KBM-7 (cell line): ENCODE results near the gene ADA.

Experiments used
- DNase-seq: peaks from one replicate; pipeline ENCODE4 v3.0.0-alpha.2; 2015
- in situ Hi-C: fragments of 300-500 bp; cut with MboI; formaldehyde crosslinking; loops from 2 replicates; pipeline ENCODE4 v1.14.3; 2020; ENCODE audit warnings: low sequenced_read_pairs, low pct_unique_long_range_greater_than_20kb, mixed read lengths

Gene ADA

DNA sequence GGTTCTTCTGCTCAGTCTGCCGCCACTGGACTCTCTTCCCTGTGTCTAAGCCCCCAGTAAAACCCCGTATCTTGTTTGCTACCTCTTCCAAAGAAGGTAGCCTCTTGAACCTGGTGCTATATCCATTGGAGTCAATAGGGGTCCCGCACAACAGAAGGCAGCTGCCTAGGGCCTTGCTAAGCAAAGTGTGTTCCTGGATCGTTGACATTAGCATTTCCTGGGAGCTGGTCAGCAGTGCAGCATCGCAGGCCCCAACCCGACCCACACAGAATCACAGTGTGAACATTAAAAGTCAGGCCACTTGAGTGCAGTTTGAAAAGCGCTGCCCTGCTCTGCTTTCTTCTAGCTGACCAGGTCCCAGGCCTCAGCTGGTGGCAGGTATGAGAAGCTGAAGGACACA, 2.9 kb downstream of the ADA start:
- no peak for DNase-seq
- in situ Hi-C loops, result no loop called here

GRCh38 chr20:44648068-44648467, 3.4 kb downstream of the ADA start:
- no peak for DNase-seq
- in situ Hi-C loops, result no loop called here

DNA sequence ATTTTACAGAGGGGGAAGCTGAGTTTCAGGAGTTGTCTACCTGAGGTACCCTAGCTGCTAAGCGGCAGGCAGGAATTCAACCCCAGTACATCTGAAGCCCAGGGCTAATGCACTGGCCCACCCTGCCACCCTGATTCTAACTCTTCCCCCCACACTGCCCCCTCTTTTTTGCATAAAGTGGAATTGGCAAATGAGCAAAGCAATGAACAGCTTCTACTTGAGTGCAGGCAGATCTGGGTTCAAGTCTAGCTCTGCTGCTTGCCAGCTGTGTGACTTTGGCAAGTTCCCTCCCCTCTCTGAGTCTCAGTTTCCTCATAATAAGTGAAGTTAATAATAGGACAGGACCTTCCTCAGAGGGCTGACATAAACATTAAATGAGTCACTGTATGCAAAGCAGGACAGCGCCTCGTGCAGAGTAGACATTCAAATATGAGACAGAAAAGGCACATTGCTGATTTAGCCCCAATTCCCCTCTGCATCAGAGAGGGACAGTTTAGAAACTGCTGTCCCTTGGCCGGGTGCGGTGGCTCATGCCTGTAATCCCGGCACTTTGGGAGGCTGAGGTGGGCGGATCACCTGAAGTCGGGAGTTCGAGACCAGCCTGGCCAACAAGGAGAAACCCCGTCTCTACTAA, 4.7 kb downstream of the ADA start:
- DNase-seq, result no peak
- in situ Hi-C loops, result no loop called here

- peak; percentile 97 for DNase-seq
- in situ Hi-C loops, result no loop called here
These were observed 5.4 kb downstream of the ADA start for GRCh38 chr20:44646023-44646640.

DNA sequence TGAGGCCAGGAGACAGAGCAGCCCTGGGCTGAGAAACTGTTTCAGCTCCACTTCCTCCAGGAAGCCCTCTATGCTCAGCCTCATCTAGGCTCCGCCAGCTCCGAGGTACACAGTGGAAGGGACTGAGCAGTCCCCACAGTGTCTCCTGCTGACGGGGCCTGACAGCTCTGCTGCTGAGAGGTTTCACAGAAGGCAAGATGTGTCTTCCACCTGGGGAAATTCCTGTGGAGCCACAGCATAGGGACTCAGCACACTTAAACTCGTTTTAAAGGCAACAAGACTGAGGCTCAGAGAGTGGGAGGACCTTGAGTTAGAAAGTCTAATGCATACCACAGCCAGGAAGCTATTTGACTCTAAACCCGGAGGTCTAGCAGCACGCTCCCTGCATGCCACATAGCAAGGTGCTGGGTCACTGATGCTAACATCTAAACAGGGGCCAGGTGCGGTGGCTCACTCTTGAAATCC, 6.8 kb downstream of the ADA start:
- in situ Hi-C loops, result no loop called here
- DNase-seq, result no peak

- in situ Hi-C loops, result no loop called here
- no peak for DNase-seq
These were observed 7.3 kb downstream of the ADA start for GRCh38 chr20:44644230-44644617.

DNA sequence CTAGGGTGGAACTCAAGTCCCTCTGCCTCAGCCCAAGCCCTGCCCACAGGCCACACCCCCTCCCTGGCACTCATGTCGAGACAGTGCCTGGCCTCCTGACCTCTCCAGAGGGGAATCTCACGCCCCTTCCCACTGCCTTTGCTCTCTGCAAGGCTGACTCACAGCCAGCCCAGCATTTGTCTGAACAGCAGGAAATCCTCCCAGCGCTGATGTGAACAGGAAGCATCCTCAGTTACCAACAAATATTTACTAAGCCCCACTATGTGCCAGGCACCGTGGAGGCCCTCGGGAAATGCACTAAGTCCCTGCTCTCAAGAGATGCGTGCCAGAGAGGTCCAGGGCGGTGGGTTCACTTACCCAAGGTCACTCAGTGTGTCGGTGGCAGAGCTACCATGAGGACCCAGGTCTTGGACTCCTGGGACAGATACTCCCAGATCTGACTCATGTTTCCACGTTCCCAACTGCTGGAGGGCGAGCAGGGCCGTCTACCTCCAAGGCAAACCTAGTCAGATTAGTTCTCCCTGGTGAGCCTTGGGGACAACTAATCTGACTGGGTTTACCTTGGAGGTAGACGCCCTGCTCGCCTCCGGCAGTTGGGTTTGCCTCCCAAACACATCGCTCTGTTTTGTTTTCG, 7.8 kb downstream of the ADA start:
- in situ Hi-C loops, result no loop called here
- DNase-seq, result peak; percentile 59

- no peak for DNase-seq
- in situ Hi-C loops, result no loop called here
These were observed 8.4 kb downstream of the ADA start for GRCh38 chr20:44643154-44643519.

DNA sequence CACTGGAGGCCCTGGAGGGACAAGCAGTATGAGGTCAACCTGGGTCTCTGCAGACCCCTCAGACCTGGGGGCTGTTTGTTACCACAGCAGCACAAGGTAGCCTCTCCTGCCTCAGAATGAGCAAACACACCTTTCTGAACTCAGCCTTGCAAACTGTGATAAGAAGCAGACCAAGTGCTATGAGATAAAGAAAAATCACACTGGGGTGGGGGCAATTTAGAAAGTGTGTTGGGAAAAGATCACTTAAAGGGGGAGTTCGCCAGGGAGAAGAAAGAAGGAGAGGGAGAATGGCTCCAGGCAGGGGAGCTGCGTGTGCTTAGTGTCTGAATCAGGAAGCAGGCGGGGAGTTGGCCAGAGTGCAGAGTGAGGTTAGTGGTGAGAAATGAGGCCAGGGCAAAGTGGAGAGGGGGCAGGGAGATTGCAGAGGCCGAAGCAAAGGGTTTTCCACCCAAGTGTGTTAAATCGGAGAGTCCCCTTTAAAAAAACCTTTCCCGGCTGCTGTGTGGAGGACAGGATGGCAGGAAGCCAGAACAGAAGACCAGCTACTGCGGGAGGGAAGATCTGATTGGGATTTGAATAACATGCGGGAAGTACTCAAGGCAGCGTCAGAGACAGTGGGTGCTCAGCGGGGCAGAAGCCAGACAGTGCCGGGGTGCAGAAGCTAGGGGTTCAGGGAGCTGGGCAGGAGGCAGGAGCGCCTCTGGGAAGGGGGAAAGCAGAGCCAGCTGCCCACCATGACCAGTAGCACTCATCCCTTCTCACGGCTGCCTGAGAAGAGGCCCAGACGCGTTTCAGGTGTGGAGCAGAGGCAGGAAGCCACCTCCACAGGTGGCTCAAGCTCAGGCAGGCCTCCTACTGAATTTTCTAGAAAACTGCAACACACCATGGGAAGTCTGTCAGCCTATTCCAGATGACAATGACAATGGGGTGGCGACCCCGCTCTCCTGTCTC, 9.0 kb downstream of the ADA start:
- peak; percentile 93 for DNase-seq
- in situ Hi-C loops, result no loop called here

DNA sequence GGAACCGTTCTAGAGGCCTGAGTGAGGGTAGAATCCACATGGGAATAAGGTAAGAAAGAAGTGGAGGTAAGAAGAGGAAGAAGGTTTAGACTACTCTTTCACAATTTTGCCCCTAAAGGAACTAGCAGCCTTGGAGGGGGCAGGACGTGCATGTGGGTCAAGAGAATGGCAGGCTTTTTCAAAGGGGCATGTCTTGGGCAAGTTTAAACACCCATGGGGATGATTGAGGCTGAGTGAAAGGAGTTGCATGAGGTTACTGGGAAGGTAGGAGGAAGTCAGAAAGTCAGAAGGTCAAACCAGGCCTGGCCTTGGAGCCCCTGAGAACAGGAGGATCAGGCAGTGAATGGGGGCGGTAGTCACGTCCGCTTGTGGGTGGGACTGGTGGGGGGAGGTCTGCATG, 10.2 kb downstream of the ADA start:
- in situ Hi-C loops, result no loop called here
- DNase-seq, result peak; percentile 91

DNA sequence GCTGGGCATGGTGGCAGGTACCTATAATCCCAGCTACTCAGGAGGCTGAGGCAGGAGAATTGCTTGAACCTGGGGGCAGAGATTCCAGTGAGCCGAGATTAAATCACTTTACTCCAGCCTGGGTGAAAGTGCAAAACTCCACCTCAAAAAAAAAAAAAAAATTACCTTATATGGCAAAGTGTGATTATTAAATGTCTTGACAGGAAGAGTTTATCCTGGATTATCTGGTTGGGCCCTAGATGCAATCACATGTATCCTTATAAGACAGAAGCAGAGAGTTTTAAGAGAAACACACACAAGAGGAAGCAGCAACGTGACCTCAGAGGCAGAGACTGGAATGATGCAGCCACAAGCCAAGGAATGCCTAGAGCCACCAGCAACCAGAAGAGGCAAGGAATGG, 11.0 kb downstream of the ADA start:
- in situ Hi-C loops, result no loop called here

GRCh38 chr20:44637522-44638372, 13.8 kb downstream of the ADA start:
- no peak for DNase-seq

More for the DNA sequence above, 11.0 kb downstream of the ADA start:
- DNase-seq, result no peak

DNA sequence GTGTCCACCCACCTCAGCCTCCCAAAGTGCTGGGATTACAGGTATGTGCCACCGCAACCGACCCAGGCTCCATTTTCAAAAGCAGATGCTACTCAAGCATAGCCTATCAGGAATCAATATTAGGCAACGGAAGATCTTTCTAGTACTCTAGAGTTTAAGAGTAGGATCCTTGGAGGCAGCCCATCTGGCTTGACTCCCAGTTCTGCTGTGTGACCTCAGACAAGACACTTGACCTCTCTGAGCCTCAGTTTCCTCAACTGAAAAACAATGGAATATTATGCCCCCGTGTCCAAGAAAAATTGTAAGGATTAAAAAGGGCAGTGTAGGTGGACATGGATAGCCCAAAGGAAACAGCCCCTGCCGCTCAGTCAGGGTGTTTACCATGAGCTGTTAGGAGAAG, 14.5 kb downstream of the ADA start:
- no peak for DNase-seq
- in situ Hi-C loops, result no loop called here

More at GRCh38 chr20:44637522-44638372, 13.8 kb downstream of the ADA start:
- in situ Hi-C loops, result no loop called here

DNA sequence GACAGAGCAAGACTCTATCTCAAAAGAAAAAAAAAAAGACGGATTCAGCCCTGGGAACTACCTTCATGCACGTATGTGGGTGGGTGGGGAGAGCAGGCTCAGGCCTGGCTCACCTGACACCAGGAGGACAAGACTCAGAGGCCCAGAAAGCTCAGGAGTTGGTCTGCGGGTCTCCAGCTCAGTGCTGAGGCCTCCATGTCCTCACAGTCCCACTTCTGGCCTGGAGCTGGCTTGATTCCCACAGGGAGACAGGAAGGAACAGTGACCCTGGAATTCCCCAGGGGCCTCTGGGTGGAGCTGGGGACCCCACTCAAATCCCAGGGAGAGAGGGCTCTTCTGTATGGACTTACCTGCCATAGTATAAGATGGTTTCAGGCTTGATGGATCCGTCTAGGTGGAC, 15.6 kb downstream of the ADA start:
- no peak for DNase-seq
- in situ Hi-C loops, result no loop called here

- in situ Hi-C loops, result no loop called here
- DNase-seq, result no peak
These were observed 17.5 kb downstream of the ADA start for GRCh38 chr20:44633872-44634600.

- in situ Hi-C loops, result no loop called here
- DNase-seq, result no peak
These were observed 18.2 kb downstream of the ADA start for GRCh38 chr20:44633187-44633810.

DNA sequence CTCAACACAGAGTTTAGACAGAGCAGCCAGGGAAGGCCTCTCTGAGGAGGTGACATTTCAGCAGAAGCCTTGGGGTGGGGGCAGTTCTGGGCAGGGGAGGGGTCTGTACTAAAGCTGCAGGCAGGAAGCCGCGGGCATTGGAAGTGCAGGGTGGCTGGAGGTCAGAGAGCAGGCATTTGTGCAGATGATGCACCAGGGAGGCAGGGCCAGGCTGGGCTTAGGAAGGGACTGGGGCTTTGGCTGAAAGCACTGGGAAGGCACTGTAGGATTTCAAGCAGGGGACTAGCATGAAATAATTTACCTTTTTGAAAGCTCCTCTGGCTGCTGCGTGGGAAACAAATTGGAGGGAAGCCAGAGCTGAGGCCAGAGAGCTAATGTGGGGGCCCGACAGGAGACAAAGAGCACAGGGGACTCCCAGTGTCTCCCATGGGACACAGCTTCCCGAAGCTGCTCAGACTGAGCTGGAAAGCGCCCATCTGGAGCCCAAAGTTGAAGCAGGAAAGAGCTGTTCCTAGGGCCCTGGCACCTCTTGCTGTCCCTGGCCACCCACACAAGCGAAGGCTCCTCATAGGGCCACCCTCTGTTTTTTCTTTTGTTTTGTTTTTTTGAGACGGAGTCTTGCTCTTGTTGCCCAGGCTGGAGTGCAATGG, 19.3 kb downstream of the ADA start:
- DNase-seq, result no peak
- in situ Hi-C loops, result no loop called here
